PC-9 (cell line): ENCODE measurements around the gene UCMA.

Experiments
- EZH2 ChIP-seq: fragments of 200-600 bp; sonication (generic); IDR thresholded peaks from 2 replicates; pipeline ENCODE4 v1.8.0; 2017; ENCODE audit warnings: antibody characterized with exemption, low read depth
- TF ChIP-seq, protein P1 (sequence below): fragments of 200-600 bp; sonication (generic); conservative IDR thresholded peaks from 2 replicates; pipeline ENCODE4 v1.6.1; 2017; ENCODE audit warnings: mixed run types, antibody characterized with exemption, mild to moderate bottlenecking, moderate library complexity

DNA sequence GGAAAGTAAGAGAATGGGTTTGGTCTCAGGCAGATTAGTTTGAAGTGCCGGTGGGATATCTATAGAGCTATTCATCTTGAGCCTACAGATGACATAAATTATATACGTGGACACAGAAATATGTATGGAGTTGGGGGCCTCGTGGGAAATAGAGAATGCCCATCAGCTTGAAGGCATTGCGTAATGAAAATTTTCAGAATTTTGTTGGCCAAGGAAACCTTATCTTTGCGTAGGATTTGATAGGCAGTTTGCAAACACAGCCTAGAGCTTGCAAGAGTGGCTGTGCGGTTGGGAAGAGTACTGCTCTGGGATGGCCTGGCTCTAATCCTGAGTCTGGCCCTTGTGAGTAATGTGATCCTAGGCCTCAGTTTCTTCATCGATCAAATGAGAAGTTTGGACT, 40.5 kb downstream of the UCMA start:
- TF ChIP-seq, protein P1, sequence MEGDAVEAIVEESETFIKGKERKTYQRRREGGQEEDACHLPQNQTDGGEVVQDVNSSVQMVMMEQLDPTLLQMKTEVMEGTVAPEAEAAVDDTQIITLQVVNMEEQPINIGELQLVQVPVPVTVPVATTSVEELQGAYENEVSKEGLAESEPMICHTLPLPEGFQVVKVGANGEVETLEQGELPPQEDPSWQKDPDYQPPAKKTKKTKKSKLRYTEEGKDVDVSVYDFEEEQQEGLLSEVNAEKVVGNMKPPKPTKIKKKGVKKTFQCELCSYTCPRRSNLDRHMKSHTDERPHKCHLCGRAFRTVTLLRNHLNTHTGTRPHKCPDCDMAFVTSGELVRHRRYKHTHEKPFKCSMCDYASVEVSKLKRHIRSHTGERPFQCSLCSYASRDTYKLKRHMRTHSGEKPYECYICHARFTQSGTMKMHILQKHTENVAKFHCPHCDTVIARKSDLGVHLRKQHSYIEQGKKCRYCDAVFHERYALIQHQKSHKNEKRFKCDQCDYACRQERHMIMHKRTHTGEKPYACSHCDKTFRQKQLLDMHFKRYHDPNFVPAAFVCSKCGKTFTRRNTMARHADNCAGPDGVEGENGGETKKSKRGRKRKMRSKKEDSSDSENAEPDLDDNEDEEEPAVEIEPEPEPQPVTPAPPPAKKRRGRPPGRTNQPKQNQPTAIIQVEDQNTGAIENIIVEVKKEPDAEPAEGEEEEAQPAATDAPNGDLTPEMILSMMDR = no peak
- no peak for TF ChIP-seq EZH2
